GM18951 (cell line): Measurements from ENCODE around the gene PID1.
"Not testable (repeated sequence)": the region's sequence is repeated elsewhere in the genome, so short reads cannot be mapped to it uniquely, and the experiment has no call there.

Experiments used
- POLR2A ChIP-seq: IDR thresholded peaks from 4 replicates; pipeline ENCODE4 v1.6.1; 2011; ENCODE audit warnings: mild to moderate bottlenecking; ENCODE audit not compliant: insufficient read length, insufficient read depth; ENCODE audit errors: extremely low read depth
- in situ Hi-C: fragments of 300-500 bp; cut with MboI; formaldehyde crosslinking; loops from one replicate; pipeline ENCODE4 v1.12.0; 2022; ENCODE audit warnings: low sequenced_read_pairs, mixed read lengths, inconsistent platforms; ENCODE audit not compliant: unreplicated experiment

The PID1 gene

DNA sequence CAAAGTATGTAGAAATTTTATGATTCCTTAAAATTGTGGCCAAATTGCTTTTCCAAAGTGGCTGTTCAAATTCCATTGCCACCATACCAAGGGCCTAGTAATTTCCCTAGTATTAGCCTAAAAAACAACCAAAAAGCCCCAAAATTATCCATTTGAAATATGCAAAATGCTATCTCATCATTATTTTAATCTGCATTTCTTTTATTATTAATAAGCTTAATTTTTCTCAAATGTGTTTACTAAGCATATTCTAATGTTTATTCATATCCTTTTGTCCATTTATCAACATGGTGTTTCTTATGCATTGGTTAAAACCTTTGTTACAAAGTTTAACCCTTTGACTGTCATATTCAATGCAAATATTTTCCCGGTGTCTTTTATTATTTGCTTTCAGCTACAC lies 48.0 kb downstream of the PID1 start:
- TF ChIP-seq POLR2A = no peak
- in situ Hi-C loops = no loop called here

DNA sequence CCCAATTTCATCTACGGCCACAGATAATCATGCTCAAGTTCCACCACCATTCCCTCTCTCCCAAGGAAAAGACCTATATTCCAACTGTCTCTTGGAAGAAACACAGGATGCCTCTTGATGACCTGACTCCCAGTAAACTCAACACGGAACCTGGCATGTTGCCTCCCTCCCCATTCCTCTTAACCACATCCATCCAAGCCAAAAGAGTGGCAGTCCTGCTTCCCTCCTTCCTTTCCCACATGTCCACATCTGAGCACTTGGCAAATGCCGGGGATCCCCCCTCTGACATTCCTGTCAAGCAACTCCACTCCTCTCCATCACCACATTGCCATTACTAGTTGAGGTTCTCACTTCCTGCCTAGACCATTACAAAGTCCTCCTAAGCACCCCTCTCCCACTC lies 49.4 kb downstream of the PID1 start:
- in situ Hi-C loops = no loop called here
- TF ChIP-seq POLR2A = no peak

DNA sequence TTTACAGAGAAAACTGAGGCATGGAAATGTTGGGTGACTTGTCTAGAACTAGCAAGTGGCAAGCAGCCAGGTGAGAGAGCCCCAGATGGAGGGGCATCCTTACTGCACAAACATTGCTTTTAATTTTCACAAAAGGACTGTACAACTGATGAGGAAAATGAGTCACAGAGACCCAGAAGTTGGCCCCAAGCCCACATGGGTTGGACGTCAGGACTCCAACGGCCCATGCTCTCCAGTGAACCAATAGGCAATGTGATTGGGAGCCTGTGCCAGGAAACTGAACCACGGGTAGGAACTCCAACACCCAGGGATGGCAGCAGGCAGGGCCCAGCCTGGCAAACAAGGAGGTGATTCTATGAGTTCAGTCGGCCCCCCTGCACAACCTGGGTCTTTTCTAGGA lies 50.8 kb downstream of the PID1 start:
- TF ChIP-seq POLR2A = no peak
- in situ Hi-C loops = no loop called here

DNA sequence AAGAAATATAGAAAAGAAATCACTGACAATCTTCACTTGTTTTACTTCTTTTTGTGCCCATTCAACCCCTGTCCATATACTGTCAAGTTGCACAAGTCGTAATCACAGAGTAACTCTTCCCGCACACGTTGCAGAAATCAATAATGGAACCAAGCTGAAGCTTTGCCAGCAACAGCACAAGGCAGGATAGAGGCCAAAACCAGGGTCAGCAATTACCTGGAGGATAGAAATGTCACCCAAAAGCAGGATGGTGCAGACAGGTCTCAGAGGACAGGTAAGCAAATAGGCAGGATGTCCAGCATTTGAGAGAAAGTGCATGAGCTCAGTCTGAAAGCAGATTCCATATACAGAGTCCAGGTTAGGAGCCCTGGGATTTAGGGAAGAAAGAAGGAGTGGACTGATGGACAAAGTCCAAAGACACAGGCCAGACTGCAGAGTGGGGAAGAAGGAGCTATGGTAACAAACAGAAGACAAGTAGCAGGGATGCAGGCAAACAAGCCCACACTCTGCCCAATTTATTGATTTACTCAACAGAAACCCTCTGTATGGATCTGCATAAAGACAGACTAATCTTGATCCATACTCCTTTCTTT lies 52.7 kb downstream of the PID1 start:
- TF ChIP-seq POLR2A = no peak
- in situ Hi-C loops = no loop called here

DNA sequence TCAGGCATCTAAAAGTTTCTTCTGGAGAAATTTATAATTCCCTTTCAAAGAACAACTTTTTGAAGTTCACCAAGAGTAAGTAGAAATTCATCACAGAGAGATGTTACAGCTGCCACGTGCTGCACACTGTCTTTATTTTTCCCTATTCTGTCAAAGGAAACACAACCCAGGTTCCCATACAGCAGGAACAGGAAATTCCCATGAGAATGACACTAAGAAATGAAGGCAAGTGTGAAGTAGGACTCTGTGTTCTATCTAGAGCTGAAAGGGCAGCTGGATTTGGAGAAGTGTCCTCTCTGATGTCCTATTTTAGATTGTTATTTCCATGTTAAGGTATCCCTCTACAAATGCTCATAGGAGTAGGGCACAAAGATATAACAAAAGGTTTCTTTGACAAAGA lies 58.8 kb downstream of the PID1 start:
- in situ Hi-C loops = no loop called here

DNA sequence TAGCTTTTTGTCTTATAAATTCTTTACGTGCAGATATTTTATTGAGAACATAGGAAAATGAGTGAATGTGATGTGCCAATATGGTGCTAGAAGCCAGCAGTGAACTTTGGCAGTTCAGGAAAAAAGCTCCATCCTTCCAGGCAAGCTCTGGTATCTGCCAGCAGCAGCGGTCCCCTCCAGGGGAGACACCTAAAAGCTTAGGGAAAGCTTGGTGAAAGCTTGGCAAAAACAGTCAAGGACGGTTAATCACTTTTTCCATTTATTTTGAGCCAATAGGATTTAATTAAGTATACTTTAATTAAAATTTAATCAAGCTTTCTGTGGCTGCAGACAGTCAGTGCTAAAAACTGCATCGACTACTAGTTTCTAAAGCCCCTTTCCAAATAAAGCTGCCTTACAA lies 60.4 kb downstream of the PID1 start:
- TF ChIP-seq POLR2A = no peak
- in situ Hi-C loops = no loop called here

More for the DNA sequence above, 58.8 kb downstream of the PID1 start:
- TF ChIP-seq POLR2A = no peak

DNA sequence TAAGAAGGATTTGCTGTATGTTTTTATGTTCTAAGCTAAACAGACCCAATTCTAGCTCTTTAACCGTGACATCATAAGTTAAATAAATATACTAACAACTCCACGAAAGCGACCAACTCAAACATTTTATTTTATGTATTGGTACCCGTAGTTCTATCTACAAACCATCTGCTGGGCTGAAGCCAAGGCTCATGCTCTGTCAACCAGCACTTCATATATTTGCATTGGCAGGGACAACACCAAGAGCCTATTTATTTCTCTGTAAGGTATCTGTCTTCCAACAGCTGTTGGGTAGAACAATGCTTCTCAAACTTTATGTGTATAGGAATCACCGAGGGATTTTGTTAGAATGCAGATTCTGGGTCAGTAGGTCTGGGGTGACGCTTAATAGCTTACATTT lies 64.5 kb downstream of the PID1 start:
- in situ Hi-C loops = no loop called here

DNA sequence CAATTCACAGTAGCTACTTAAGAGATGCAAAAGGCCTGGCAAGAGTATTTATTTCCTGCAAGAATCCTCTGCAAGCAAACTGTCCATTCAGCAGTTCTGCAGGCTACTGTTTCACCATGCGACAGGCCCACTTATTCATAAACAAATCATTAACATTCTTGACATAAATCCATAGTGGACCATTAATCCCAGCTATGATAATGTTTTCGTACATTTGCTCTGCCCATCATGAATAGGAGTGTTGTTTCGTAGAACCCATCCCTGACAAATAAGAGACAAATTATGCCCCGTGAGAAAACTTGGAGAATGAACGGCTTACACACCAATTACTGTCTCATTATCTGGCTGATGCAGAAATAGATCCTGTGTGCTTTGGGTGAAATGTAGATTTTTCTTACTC lies 65.4 kb downstream of the PID1 start:
- no peak for TF ChIP-seq POLR2A
- in situ Hi-C loops = no loop called here

More for the DNA sequence above, 64.5 kb downstream of the PID1 start:
- TF ChIP-seq POLR2A = no peak

DNA sequence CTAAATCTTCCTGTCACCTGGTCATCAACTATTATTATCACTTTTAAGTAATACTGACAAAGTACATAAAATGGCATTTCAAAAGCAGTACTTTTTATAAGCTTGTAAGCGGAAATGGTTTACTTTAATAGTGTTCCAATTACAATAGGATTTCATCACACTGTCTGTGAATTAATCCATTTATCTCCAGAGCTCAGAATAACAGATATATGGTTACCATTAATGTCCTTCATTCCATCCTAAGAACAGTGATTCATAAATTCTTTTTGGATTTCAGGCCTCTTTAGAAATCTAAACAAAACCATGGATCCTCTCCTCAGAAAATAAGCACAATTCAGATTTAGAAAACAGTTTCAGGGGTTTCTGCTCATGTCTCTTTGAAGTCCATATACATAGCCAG lies 68.4 kb downstream of the PID1 start:
- no peak for TF ChIP-seq POLR2A
- in situ Hi-C loops = no loop called here

DNA sequence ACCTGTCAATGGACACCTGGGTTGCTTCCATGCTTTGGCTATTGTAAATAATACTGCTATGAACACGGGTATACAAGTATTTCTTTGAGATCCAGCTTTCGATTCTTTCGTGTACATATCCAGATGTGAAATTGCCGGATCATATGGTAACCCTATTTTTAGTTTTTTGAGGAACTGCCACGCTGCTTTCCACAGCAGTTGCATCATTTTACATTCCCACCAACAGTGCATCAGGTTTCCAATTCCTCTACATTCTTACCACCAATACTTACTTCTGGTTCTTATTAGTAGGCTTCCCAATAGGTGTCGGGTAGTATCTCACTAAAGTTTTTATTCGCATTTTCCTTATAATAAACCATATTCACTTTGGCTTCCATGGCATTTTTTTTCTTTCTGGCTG lies 69.6 kb downstream of the PID1 start:
- in situ Hi-C loops = no loop called here
- TF ChIP-seq POLR2A = no peak

DNA sequence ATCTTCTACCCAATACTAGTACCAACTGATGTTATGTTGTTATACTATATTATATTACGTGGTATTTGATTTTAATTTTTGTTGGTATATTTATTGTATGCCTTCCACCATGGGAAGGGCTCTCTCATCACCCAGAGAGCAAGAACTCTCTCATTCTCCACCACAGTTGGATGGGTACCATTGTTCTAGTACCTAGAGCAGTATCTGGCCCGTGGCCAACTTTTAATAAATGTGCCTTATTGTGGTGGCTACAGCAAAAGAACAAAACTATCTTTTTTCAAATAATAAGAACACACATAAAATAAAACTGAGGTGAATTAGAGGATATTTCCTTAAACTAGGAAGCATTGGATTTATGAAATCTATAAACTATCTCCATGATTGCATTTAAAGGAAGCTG lies 71.8 kb downstream of the PID1 start:
- TF ChIP-seq POLR2A = no peak
- in situ Hi-C loops = no loop called here

DNA sequence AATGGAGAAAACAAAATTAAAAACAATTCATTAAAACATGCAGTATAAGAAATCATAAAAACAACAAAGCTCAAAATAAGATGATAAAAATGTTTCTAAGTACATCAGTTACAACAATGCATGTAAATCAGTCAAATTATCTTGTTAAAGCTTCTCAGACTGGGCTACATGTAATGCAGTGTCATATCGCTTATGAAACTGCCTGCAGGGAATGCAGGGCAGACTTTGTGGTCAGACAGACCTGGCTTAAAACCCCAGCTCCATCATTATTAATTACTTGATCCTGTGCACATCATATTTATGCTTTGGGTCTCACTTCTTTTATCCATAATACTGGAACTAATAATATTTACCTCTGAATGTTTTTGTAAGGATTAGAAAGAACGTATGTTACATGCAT lies 74.6 kb downstream of the PID1 start:
- in situ Hi-C loops = no loop called here
- TF ChIP-seq POLR2A = no peak

DNA sequence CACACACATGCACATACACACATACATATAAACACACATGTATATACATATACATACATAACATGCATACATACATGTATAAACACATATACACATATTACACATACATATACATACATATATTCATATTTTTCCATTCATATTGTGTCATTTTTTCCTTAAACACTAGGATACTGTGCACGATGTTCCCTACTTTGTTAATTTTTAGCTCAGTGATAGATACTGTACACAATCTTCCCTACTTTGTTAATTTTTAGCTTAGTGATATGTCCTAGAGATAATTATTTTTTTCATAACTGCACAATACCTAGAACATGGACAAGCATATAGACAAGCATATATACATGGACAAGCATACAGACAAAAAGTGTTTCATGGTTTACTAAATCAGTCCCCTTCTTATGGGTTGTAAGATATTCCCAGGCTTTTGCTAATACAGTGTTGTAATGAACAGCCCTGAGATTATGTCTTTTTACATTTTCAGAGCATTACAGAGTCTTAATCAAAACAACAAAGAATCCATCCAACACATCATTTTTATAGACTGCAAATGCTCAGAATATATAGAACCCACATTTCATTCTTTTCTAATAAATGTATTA lies 75.6 kb downstream of the PID1 start:
- in situ Hi-C loops = no loop called here
- no peak for TF ChIP-seq POLR2A

DNA sequence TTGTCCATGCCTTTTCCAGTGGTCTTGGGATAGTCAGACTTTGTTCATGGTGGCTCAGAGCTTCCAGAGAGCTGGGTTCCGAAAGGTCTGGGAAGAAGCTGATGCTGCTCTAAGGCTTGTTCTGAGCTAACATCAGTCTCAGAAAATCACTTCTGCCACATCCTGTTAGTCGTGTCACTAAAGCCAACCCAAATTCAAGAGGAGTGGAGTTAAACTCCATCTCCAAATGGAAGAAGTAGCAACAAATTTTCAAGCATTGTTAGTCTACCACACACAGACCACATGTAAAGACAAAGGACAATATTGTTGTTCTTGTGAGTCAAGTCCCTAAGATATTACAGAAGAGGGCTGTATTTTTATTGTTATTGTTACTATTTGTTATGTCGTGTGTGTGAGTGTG lies 77.8 kb downstream of the PID1 start:
- in situ Hi-C loops = no loop called here
- TF ChIP-seq POLR2A = no peak

DNA sequence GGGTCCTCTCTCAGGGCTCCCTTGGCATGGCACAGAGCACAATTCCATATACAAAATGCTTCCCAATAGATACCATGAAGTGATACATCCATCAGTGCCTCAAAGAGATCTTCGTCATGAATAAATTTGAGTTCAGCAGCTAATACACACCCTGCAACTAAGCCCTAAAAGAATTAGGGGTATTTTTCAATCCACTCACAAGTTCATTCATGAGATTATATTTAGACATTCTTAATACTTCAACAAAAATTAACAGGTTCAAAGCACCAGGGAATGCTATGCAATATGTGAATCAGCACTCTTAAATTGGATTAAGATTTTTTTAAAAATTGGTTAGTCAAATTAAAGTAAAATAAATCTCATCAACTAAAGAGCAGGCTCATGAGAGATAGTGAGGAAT lies 79.7 kb downstream of the PID1 start:
- in situ Hi-C loops = no loop called here
- TF ChIP-seq POLR2A = no peak

DNA sequence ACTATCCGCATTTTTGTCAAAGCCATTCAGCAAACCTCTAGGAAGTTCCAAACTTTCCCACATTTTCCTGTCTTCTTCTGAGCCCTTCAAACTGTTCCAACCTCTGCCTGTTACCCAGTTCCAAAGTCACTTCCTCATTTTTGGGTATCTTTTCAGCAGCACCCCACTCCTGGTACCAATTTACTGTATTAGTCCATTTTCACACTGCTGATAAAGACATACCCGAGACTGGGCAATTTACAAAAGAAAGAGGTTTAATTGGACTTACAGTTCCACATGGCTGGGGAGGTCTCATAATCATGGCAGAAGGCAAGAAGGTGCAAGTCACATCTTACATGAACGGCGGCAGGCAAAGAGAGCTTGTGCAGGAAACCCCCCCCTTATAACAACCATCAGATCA lies 84.0 kb downstream of the PID1 start:
- in situ Hi-C loops = not testable (repeated sequence)
